GM12878 (cell line): ENCODE measurements around the gene TCF12. TPM values are rescaled to one million over a fixed set of nuclear protein-coding genes. Genes with fewer than 3 reads are reported as not detected.

Source experiments
- ATAC-seq: fragments of 200-7000 bp; cut with Tn5 transposase; 3 replicates; pipeline ENCODE4 v1.9.1; 2020; ENCODE audit warnings: mild to moderate bottlenecking, moderate library complexity
- BruUV-seq: library from RNA; stranded (reverse); fragments of 400-500 nt; replicated peaks from 2 replicates; lab custom pipeline; 2021; lab: Mats Ljungman, UMichigan
- CTCF ChIA-PET: fragments of 300-600 bp; sonication (Branson Sonifier 250); formaldehyde crosslinking; extraction: SDS; loops from one replicate; lab custom pipeline; 2021; ENCODE audit warnings: inconsistent platforms; lab: Yijun Ruan, JAX
- POLR2A ChIA-PET: fragments of 350-600 bp; formaldehyde crosslinking; extraction: SDS; loops from one replicate; lab custom pipeline; 2021; ENCODE audit warnings: inconsistent platforms; lab: Charles Lee
- RAD21 ChIA-PET: fragments of 300-600 bp; sonication (Branson Sonifier 250); formaldehyde crosslinking; loops from one replicate; lab custom pipeline; 2023; ENCODE audit warnings: antibody characterized with exemption; ENCODE audit not compliant: unreplicated experiment; lab: Charles Lee
- SMC1A ChIA-PET: fragments of 300-600 bp; sonication (Branson Sonifier 250); formaldehyde crosslinking; loops from one replicate; lab custom pipeline; 2023; ENCODE audit not compliant: unreplicated experiment, uncharacterized antibody; lab: Charles Lee
- DNase-seq: peaks from one replicate; pipeline ENCODE4 v3.0.0-alpha.2; 2011; ENCODE audit warnings: low read depth, low spot score
- FAIRE-seq: peaks from 3 replicates; lab custom pipeline; 2011; peaks lifted over from hg19 to GRCh38; lab: Jason Lieb, UNC
- H2AFZ ChIP-seq: 2 replicates; pipeline ENCODE4 v1.6.0; 2011; ENCODE audit warnings: low read depth, low read length, control low read depth; ENCODE audit not compliant: control insufficient read depth
- H3K27ac ChIP-seq: 2 replicates; pipeline ENCODE4 v1.5.1; 2011; ENCODE audit warnings: control low read depth; ENCODE audit not compliant: control insufficient read depth, insufficient read depth
- H3K27me3 ChIP-seq, 2 experiments: replicated peaks in 1 of 2; 2 replicates each; pipeline versions ENCODE4 v1.6.0 to v1.6.1; 2011; ENCODE audit warnings: low read length in 1 of 2; ENCODE audit not compliant: control insufficient read depth in 2 of 2, insufficient read depth in 2 of 2
- H3K36me3 ChIP-seq, 2 experiments: 2 replicates each; pipeline ENCODE4 v1.5.1; 2011; ENCODE audit warnings: low read length in 1 of 2; ENCODE audit not compliant: control insufficient read depth in 2 of 2, insufficient read depth in 2 of 2
- H3K4me1 ChIP-seq: 2 replicates; pipeline ENCODE4 v1.6.1; 2011; ENCODE audit warnings: mild to moderate bottlenecking, low read length, moderate library complexity, mixed read lengths; ENCODE audit not compliant: control insufficient read depth, insufficient read depth
- H3K4me2 ChIP-seq: 2 replicates; pipeline ENCODE4 v1.6.0; 2011; ENCODE audit warnings: control low read depth; ENCODE audit not compliant: control insufficient read depth, insufficient read depth
- H3K4me3 ChIP-seq: fragments of 200-600 bp; sonication (generic); 2 replicates; pipeline ENCODE4 v1.5.1; 2016
- H3K79me2 ChIP-seq: 2 replicates; pipeline ENCODE4 v1.6.0; 2011; ENCODE audit warnings: low read length; ENCODE audit not compliant: control insufficient read depth, insufficient read depth
- H3K9ac ChIP-seq: 2 replicates; pipeline ENCODE4 v1.8.0; 2011; ENCODE audit warnings: low read length, control low read depth, mixed read lengths; ENCODE audit not compliant: control insufficient read depth, insufficient read depth
- H3K9me3 ChIP-seq: replicated peaks from 3 replicates; pipeline ENCODE4 v1.5.1; 2011; ENCODE audit warnings: mild to moderate bottlenecking, low read length; ENCODE audit not compliant: control insufficient read depth, insufficient read depth
- H4K20me1 ChIP-seq: 2 replicates; pipeline ENCODE4 v1.6.0; 2011; ENCODE audit not compliant: control insufficient read depth, insufficient read depth
- BCLAF1 ChIP-seq: fragments of 450-650 bp; IDR thresholded peaks from 2 replicates; pipeline ENCODE4 v1.6.1; 2017; ENCODE audit warnings: antibody characterized with exemption, mild to moderate bottlenecking, moderate library complexity
- E2F4 ChIP-seq: IDR thresholded peaks from 2 replicates; pipeline ENCODE4 v1.6.1; 2012; ENCODE audit warnings: low read depth, low read length, improper control_type of control experiment
- EED ChIP-seq: sonication (generic); IDR thresholded peaks from 2 replicates; pipeline ENCODE4 v1.6.1; 2016; ENCODE audit warnings: antibody characterized with exemption, low read depth
- EP300 ChIP-seq, 2 experiments: fragments of 150-350 bp in 1 of 2; IDR thresholded peaks; 2 replicates each; pipeline ENCODE4 v1.6.1; 2011 to 2012; ENCODE audit warnings: low read depth in 2 of 2, low read length in 2 of 2, borderline replicate concordance in 1 of 2, improper control_type of control experiment in 1 of 2, inconsistent platforms in 1 of 2; ENCODE audit not compliant: control insufficient read depth in 1 of 2
- GABPA ChIP-seq: IDR thresholded peaks from 2 replicates; pipeline ENCODE4 v1.6.1; 2014; ENCODE audit warnings: antibody characterized with exemption, low read depth, mild to moderate bottlenecking, inconsistent platforms
- HDAC2 ChIP-seq: fragments of 200-600 bp; sonication (generic); IDR thresholded peaks from 2 replicates; pipeline ENCODE4 v1.6.1; 2017
- KAT2A ChIP-seq: conservative IDR thresholded peaks from 2 replicates; pipeline ENCODE4 v1.6.1; 2011; ENCODE audit warnings: low read depth, low read length; ENCODE audit not compliant: control insufficient read depth
- PAX5 ChIP-seq: IDR thresholded peaks from 2 replicates; pipeline ENCODE4 v1.6.1; 2011; ENCODE audit warnings: low read depth, low read length, borderline replicate concordance
- SRF ChIP-seq, 2 experiments: IDR thresholded peaks; 2 replicates each; pipeline ENCODE4 v1.6.1; 2011; ENCODE audit warnings: low read depth in 2 of 2, low read length in 2 of 2, mild to moderate bottlenecking in 1 of 2, moderate library complexity in 1 of 2
- TCF3 ChIP-seq: IDR thresholded peaks from 2 replicates; pipeline ENCODE4 v1.6.1; 2012; ENCODE audit warnings: low read depth, mild to moderate bottlenecking, low read length, borderline replicate concordance; ENCODE audit not compliant: insufficient read depth
- USF2 ChIP-seq: IDR thresholded peaks from 2 replicates; pipeline ENCODE4 v1.6.1; 2011; ENCODE audit warnings: low read depth, low read length, improper control_type of control experiment, borderline replicate concordance
- YBX1 ChIP-seq: fragments of 450-650 bp; IDR thresholded peaks from 2 replicates; pipeline ENCODE4 v1.6.1; 2016; ENCODE audit warnings: antibody characterized with exemption
- ZBTB40 ChIP-seq: fragments of 450-650 bp; IDR thresholded peaks from 2 replicates; pipeline ENCODE4 v1.6.1; 2016; ENCODE audit warnings: mild to moderate bottlenecking, moderate library complexity, borderline replicate concordance
- WGBS: methylation state at CpG from one replicate; pipeline ENCODE4 v1.1.6; 2016; ENCODE audit warnings: low lambda C conversion rate; ENCODE audit not compliant: insufficient replicate concordance, insufficient coverage; ENCODE audit errors: missing lambda C conversion rate; 5-methylcytosine and 5-hydroxymethylcytosine counted together
- in situ Hi-C: fragments of 300-500 bp; cut with MboI; formaldehyde crosslinking; loops from 9 replicates; pipeline ENCODE4 v1.14.3; 2018; ENCODE audit warnings: mixed read lengths
- intact Hi-C: fragments of 100-400 bp; cut with micrococcal nuclease; formaldehyde crosslinking; loops from one replicate; pipeline ENCODE4 v1.14.2; 2022; ENCODE audit not compliant: unreplicated experiment
- polyA plus RNA-seq, 11 experiments: library from polyadenylated mRNA; depleted of rRNA in 4 of 11; unstranded in 6 of 11; stranded (reverse) in 5 of 11; fragments of >200 nt; fragmentation: Nextera tagmentation in 4 of 11; fragmentation: Illumina TruSeq in 1 of 11; extraction: Ambion mirVana in 4 of 11; extraction: Trizol in 1 of 11; gene quantifications; 1 replicate in 1 of 11; 2 replicates in 10 of 11; pipeline versions ENCODE4 v1.2.1 to v1.2.3, GENCODE V29; 2011 to 2016; ENCODE audit warnings: inconsistent platforms in 2 of 11, missing spikeins in 2 of 11, low read depth in 1 of 11
- total RNA-seq, 4 experiments: library from RNA; depleted of rRNA in 3 of 4; stranded (reverse); fragments of >200 nt in 3 of 4; fragmentation: Illumina TruSeq in 1 of 4; extraction: Trizol in 1 of 4; gene quantifications; 2 replicates each; pipeline versions ENCODE4 v1.2.1 to v1.2.3, GENCODE V29; 2013 to 2021

The TCF12 gene
- total and polyA plus RNA-seq, 10 of the 15 experiments (the other 5 are each of a cell fraction or from before 2014, with no cell fraction given): 8.2 to 70.9 (median 49.5) TPM

DNA sequence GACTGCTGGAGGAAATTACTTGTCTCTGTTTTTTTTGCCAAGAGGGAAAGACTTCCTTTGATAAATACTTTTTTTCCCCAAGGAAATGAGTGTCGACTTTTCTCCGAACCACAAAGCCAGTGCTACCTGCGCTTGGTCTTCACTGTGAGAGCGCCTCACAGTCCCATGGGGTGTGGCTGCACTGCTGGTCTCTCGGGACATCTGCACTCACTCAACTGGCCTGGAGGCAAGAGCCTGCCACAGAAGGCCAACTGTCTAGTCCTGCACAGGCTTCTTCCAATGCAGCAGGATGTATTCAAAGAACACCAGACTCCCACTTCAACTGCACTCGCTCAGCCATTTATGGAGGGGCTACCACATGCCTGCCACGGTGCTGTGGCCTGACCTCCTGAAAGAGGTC, 417.3 kb downstream of the TCF12 start:
- CTCF ChIA-PET: interaction anchor here (0.6 kb wide), 2 partner anchors 563 to 1505 kb away, joined by 3 read pairs; no protein-coding TSS in a partner anchor
- no peak overlapping the region for H3K4me3 ChIP-seq
- SMC1A ChIA-PET: no interaction called here
- no peaks in the 10 kb centered on the region for H3K4me1 ChIP-seq
- RAD21 ChIA-PET: no interaction called here
- H3K27me3 ChIP-seq: no peaks in the 10 kb centered on the region; a peak in 2 of 4 replicates
- no peak overlapping the region for H3K4me2 ChIP-seq
- H3K79me2 ChIP-seq: no peaks in the 10 kb centered on the region
- H3K36me3 ChIP-seq: no peaks in the 10 kb centered on the region
- H4K20me1 ChIP-seq: no peaks in the 10 kb centered on the region
- H3K9me3 ChIP-seq: no peaks in the 10 kb centered on the region
- DNase-seq: no peak
- no peak overlapping the region for H2AFZ ChIP-seq
- in situ Hi-C loops (no loop called here), intact Hi-C loops (no loop called here)
- WGBS: 26% methylated on average over 7 of the region's 7 CpGs
- H3K9ac ChIP-seq: no peak overlapping the region
- H3K27ac ChIP-seq: no peak overlapping the region
- ATAC-seq: no peak
- no peak for FAIRE-seq
- POLR2A ChIA-PET: no interaction called here
- BruUV-seq: no TSS peak
- TF ChIP-seq USF2: no peak
- TF ChIP-seq YBX1: no peak
- no peak for TF ChIP-seq KAT2A
- no peak for TF ChIP-seq E2F4
- TF ChIP-seq TCF3: no peak
- no peak for TF ChIP-seq PAX5
- TF ChIP-seq EED: no peak
- TF ChIP-seq SRF (IDR thresholded peaks at IDR 0.05; ENCODE audit: low read depth in 2 of 2, low read length in 2 of 2): no peak
- TF ChIP-seq EP300 (IDR thresholded peaks at IDR 0.05; ENCODE audit: borderline replicate concordance in 1 of 2, control insufficient read depth in 1 of 2, low read depth in 2 of 2, low read length in 2 of 2): no peak
- no peak for TF ChIP-seq ZBTB40
- no peak for TF ChIP-seq HDAC2
- no peak for TF ChIP-seq GABPA
- TF ChIP-seq BCLAF1: no peak
